Measurements from ENCODE around the gene DCST1. TPM values are rescaled to one million over a fixed set of nuclear protein-coding genes. Genes with fewer than 3 reads are reported as not detected.

The DCST1 gene
- total and polyA plus RNA-seq, 2 experiments from 2014 or later: 0.27 TPM; not detected in 1

- H3K36me3 ChIP-seq: no peaks in the 10 kb centered on the region
- H3K27me3 ChIP-seq: peaks cover 23% of the 10 kb centered on the region
- no peaks in the 10 kb centered on the region for H3K9me3 ChIP-seq (ENCODE audit: low read depth)
- H3K27ac ChIP-seq: peak within 1 kb of the TSS; percentile 83
- peak; percentile 91 for TF ChIP-seq CTCF (IDR thresholded peaks at IDR 0.05; ENCODE audit: low read depth, low read length)
- DNase-seq (ENCODE audit: low read depth in 1 of 2, low spot score in 1 of 2): peak; percentile 70 to 90
- H3K4me1 ChIP-seq (ENCODE audit: low read depth): peaks cover 11% of the 10 kb centered on the region
- H3K4me3 ChIP-seq: peak within 1 kb of the TSS; percentile 66
Measured at GRCh38 chr1:155050560-155051341, 17.1 kb downstream of the DCST1 start, which contains the start of gene ADAM15. TSS of gene ADAM15 (plus strand) at chr1:155051316. CDS start at chr1:155051387, 71 bp downstream.

- no peak for DNase-seq (ENCODE audit: low read depth in 1 of 2, low spot score in 1 of 2)
- TF ChIP-seq CTCF (IDR thresholded peaks at IDR 0.05; ENCODE audit: low read depth, low read length): no peak
- peaks cover 23% of the 10 kb centered on the region for H3K27me3 ChIP-seq
- no peaks in the 10 kb centered on the region for H3K36me3 ChIP-seq
- H3K4me1 ChIP-seq (ENCODE audit: low read depth): peaks cover 11% of the 10 kb centered on the region
- H3K27ac ChIP-seq: no peak overlapping the region
- H3K4me3 ChIP-seq: peak overlapping the region; percentile 66
- H3K9me3 ChIP-seq (ENCODE audit: low read depth): no peaks in the 10 kb centered on the region
Measured at GRCh38 chr1:155051342-155051776, 17.7 kb downstream of the DCST1 start.

- Histone ChIP-seq H3K4me1 (ENCODE audit: low read depth) (peaks cover 11% of the 10 kb centered on the region), H3K36me3 (no peaks in the 10 kb centered on the region), H3K27me3 (peaks cover 23% of the 10 kb centered on the region), H3K27ac (no peak overlapping the region), H3K4me3 (peak overlapping the region; percentile 66), H3K9me3 (ENCODE audit: low read depth) (no peaks in the 10 kb centered on the region)
- DNase-seq (ENCODE audit: low read depth in 1 of 2, low spot score in 1 of 2): no peak
- no peak for TF ChIP-seq CTCF (IDR thresholded peaks at IDR 0.05; ENCODE audit: low read depth, low read length)
Measured at GRCh38 chr1:155051777-155052398, 18.3 kb downstream of the DCST1 start.

- Histone ChIP-seq H3K4me1 (ENCODE audit: low read depth) (peaks cover 11% of the 10 kb centered on the region), H3K4me3 (no peak overlapping the region), H3K9me3 (ENCODE audit: low read depth) (no peaks in the 10 kb centered on the region), H3K27me3 (peaks cover 23% of the 10 kb centered on the region), H3K27ac (no peak overlapping the region), H3K36me3 (no peaks in the 10 kb centered on the region)
- TF ChIP-seq CTCF (IDR thresholded peaks at IDR 0.05; ENCODE audit: low read depth, low read length): peak; percentile 24
- DNase-seq (ENCODE audit: low read depth in 1 of 2, low spot score in 1 of 2): no peak
Measured at GRCh38 chr1:155052439-155053395, 19.1 kb downstream of the DCST1 start.

GRCh38 chr1:155053531-155054105, 20.0 kb downstream of the DCST1 start:
- no peak for TF ChIP-seq CTCF (IDR thresholded peaks at IDR 0.05; ENCODE audit: low read depth, low read length)
- no peaks in the 10 kb centered on the region for H3K36me3 ChIP-seq
- H3K27ac ChIP-seq: no peak overlapping the region
- peaks cover 11% of the 10 kb centered on the region for H3K4me1 ChIP-seq (ENCODE audit: low read depth)
- H3K4me3 ChIP-seq: no peak overlapping the region
- no peak for DNase-seq (ENCODE audit: low read depth in 1 of 2, low spot score in 1 of 2)
- H3K9me3 ChIP-seq (ENCODE audit: low read depth): no peaks in the 10 kb centered on the region
- H3K27me3 ChIP-seq: peaks cover 23% of the 10 kb centered on the region
